IPS DF 4.7 (cell line): Measurements from ENCODE around the gene SPDYE3.
"Not testable (repeated sequence)": the region's sequence is repeated elsewhere in the genome, so short reads cannot be mapped to it uniquely, and the experiment has no call there.

Experiments
- DNase-seq: peaks from one replicate; pipeline ENCODE4 v3.0.0-alpha.2; 2013; ENCODE audit warnings: low spot score; ENCODE audit errors: extremely low read depth

The SPDYE3 gene

GRCh38 chr7:100307402-100307801 lies at the start of gene SPDYE3:
TSS of gene SPDYE3 (plus strand) at chr7:100307702. CDS start at chr7:100307886, 184 bp downstream.
- not testable (repeated sequence) for DNase-seq

- not testable (repeated sequence) for DNase-seq
Observed at GRCh38 chr7:100259984-100260383, 47.5 kb upstream of the SPDYE3 start.

- not testable (repeated sequence) for DNase-seq
Observed at GRCh38 chr7:100262896-100263295, 44.6 kb upstream of the SPDYE3 start.

- DNase-seq: not testable (repeated sequence)
Observed at GRCh38 chr7:100264223-100264622, 43.3 kb upstream of the SPDYE3 start.

- not testable (repeated sequence) for DNase-seq
Observed at GRCh38 chr7:100264669-100265165, 42.8 kb upstream of the SPDYE3 start.

- not testable (repeated sequence) for DNase-seq
Observed at GRCh38 chr7:100265851-100266250, 41.7 kb upstream of the SPDYE3 start.

- no peak for DNase-seq
Observed at GRCh38 chr7:100266576-100267354, 40.7 kb upstream of the SPDYE3 start.

GRCh38 chr7:100267648-100268047 lies 39.9 kb upstream of the SPDYE3 start:
- no peak for DNase-seq

- DNase-seq: not testable (repeated sequence)
Observed at GRCh38 chr7:100268882-100269281, 38.6 kb upstream of the SPDYE3 start.

GRCh38 chr7:100269306-100270045 lies 38.0 kb upstream of the SPDYE3 start:
- not testable (repeated sequence) for DNase-seq

- DNase-seq: not testable (repeated sequence)
Observed at GRCh38 chr7:100270046-100270918, 37.2 kb upstream of the SPDYE3 start.

- not testable (repeated sequence) for DNase-seq
Observed at GRCh38 chr7:100270941-100271593, 36.4 kb upstream of the SPDYE3 start.

- peak; percentile 84 for DNase-seq
Observed at GRCh38 chr7:100271716-100272537, 35.6 kb upstream of the SPDYE3 start.

GRCh38 chr7:100272538-100272902 lies 35.0 kb upstream of the SPDYE3 start:
- not testable (repeated sequence) for DNase-seq

- no peak for DNase-seq
Observed at GRCh38 chr7:100275120-100275519, 32.4 kb upstream of the SPDYE3 start.

GRCh38 chr7:100276126-100276525 lies 31.4 kb upstream of the SPDYE3 start:
- DNase-seq: not testable (repeated sequence)

- not testable (repeated sequence) for DNase-seq
Observed at GRCh38 chr7:100282069-100282608, 25.4 kb upstream of the SPDYE3 start.

- not testable (repeated sequence) for DNase-seq
Observed at GRCh38 chr7:100283147-100283546, 24.4 kb upstream of the SPDYE3 start.

- not testable (repeated sequence) for DNase-seq
Observed at GRCh38 chr7:100287191-100287969, 20.1 kb upstream of the SPDYE3 start.
